GM12892 (cell line): ENCODE data around the gene DAB1.
"Not testable (repeated sequence)": the region's sequence is repeated elsewhere in the genome, so short reads cannot be mapped to it uniquely, and the experiment has no call there.

Experiments
- DNase-seq: peaks from one replicate; pipeline ENCODE4 v3.0.0; 2011; ENCODE audit not compliant: insufficient read length
- FAIRE-seq: peaks from 2 replicates; lab custom pipeline; 2011; peaks lifted over from hg19 to GRCh38; lab: Jason Lieb, UNC
- POLR2A ChIP-seq: IDR thresholded peaks from 2 replicates; pipeline ENCODE4 v1.6.1; 2011; ENCODE audit warnings: low read depth, low read length, control low read depth
- POLR2AphosphoS5 ChIP-seq: IDR thresholded peaks from 2 replicates; pipeline ENCODE4 v1.6.1; 2011; ENCODE audit warnings: low read depth, low read length, control low read depth
- TAF1 ChIP-seq: IDR thresholded peaks from 2 replicates; pipeline ENCODE4 v1.6.1; 2011; ENCODE audit warnings: low read depth, mild to moderate bottlenecking, control low read depth, low read length, borderline replicate concordance

DAB1 gene

GRCh38 chr1:57353654-57354053 lies 70.2 kb downstream of the DAB1 start:
- DNase-seq (no peak), FAIRE-seq (no peak)
- no peak for TF ChIP-seq TAF1
- no peak for TF ChIP-seq POLR2A
- no peak for TF ChIP-seq POLR2AphosphoS5

- DNase-seq (no peak), FAIRE-seq (no peak)
- no peak for TF ChIP-seq TAF1
- no peak for TF ChIP-seq POLR2A
- no peak for TF ChIP-seq POLR2AphosphoS5
Measured at GRCh38 chr1:57350610-57351009, 73.2 kb downstream of the DAB1 start.

- FAIRE-seq, result no peak
- TF ChIP-seq TAF1, result no peak
- DNase-seq, result no peak
Measured at GRCh38 chr1:57348921-57349320, 74.9 kb downstream of the DAB1 start.

- no peak for DNase-seq
Measured at GRCh38 chr1:57345916-57346315, 77.9 kb downstream of the DAB1 start.

GRCh38 chr1:57344265-57344664 lies 79.6 kb downstream of the DAB1 start:
- DNase-seq (no peak), FAIRE-seq (no peak)
- TF ChIP-seq POLR2A, result no peak
- TF ChIP-seq POLR2AphosphoS5, result no peak
- TF ChIP-seq TAF1, result no peak

More at GRCh38 chr1:57345916-57346315, 77.9 kb downstream of the DAB1 start:
- TF ChIP-seq POLR2A, result no peak
- no peak for TF ChIP-seq POLR2AphosphoS5
- no peak for TF ChIP-seq TAF1
- FAIRE-seq, result no peak

GRCh38 chr1:57343298-57343915 lies 80.5 kb downstream of the DAB1 start:
- DNase-seq, FAIRE-seq: not testable (repeated sequence)

GRCh38 chr1:57341721-57342120 lies 82.1 kb downstream of the DAB1 start:
- FAIRE-seq (no peak), DNase-seq (no peak)
- TF ChIP-seq TAF1 (no peak), POLR2AphosphoS5 (no peak), POLR2A (no peak)

- FAIRE-seq (no peak), DNase-seq (no peak)
Measured at GRCh38 chr1:57340334-57341070, 83.4 kb downstream of the DAB1 start.

GRCh38 chr1:57337623-57338022 lies 86.2 kb downstream of the DAB1 start:
- no peak for DNase-seq
- FAIRE-seq, result no peak
- TF ChIP-seq TAF1, result no peak
- no peak for TF ChIP-seq POLR2AphosphoS5

More at GRCh38 chr1:57340334-57341070, 83.4 kb downstream of the DAB1 start:
- TF ChIP-seq TAF1, result no peak
- no peak for TF ChIP-seq POLR2AphosphoS5
- no peak for TF ChIP-seq POLR2A

- no peak for DNase-seq
- no peak for TF ChIP-seq POLR2AphosphoS5
- FAIRE-seq, result no peak
Measured at GRCh38 chr1:57336793-57337192, 87.1 kb downstream of the DAB1 start.

- TF ChIP-seq POLR2AphosphoS5, result no peak
- no peak for TF ChIP-seq TAF1
- no peak for TF ChIP-seq POLR2A
- FAIRE-seq, result no peak
- DNase-seq, result no peak
Measured at GRCh38 chr1:57331620-57332019, 92.2 kb downstream of the DAB1 start.

GRCh38 chr1:57329937-57330336 lies 93.9 kb downstream of the DAB1 start:
- FAIRE-seq, result no peak
- TF ChIP-seq POLR2AphosphoS5, result no peak
- no peak for TF ChIP-seq POLR2A
- TF ChIP-seq TAF1, result no peak
- no peak for DNase-seq

- TF ChIP-seq POLR2AphosphoS5, result no peak
- TF ChIP-seq POLR2A, result no peak
- TF ChIP-seq TAF1, result no peak
- DNase-seq, result no peak
- FAIRE-seq, result no peak
Measured at GRCh38 chr1:57329001-57329527, 94.8 kb downstream of the DAB1 start.
